GM21619 (cell line): ENCODE results near the gene PEAR1.

ENCODE experiments used
- ATAC-seq: cut with Tn5 transposase; IDR thresholded peaks from one replicate; pipeline ENCODE4 v1.9.1; 2021; ENCODE audit not compliant: unreplicated experiment

The PEAR1 gene

GRCh38 chr1:156899956-156900718 lies 6.6 kb downstream of the PEAR1 start:
- no peak for ATAC-seq

- no peak for ATAC-seq
Measured at GRCh38 chr1:156900896-156901589, 7.5 kb downstream of the PEAR1 start.

GRCh38 chr1:156901590-156901900 lies 8.0 kb downstream of the PEAR1 start:
- no peak for ATAC-seq

GRCh38 chr1:156901966-156902915 lies 8.7 kb downstream of the PEAR1 start:
- ATAC-seq = no peak

GRCh38 chr1:156903328-156904091 lies 10.0 kb downstream of the PEAR1 start:
- no peak for ATAC-seq

GRCh38 chr1:156904187-156904959 lies 10.9 kb downstream of the PEAR1 start:
- no peak for ATAC-seq

GRCh38 chr1:156905176-156905575 lies 11.7 kb downstream of the PEAR1 start:
- ATAC-seq = no peak

GRCh38 chr1:156905651-156906050 lies 12.1 kb downstream of the PEAR1 start:
- ATAC-seq = no peak

GRCh38 chr1:156906206-156906906 lies 12.8 kb downstream of the PEAR1 start:
- no peak for ATAC-seq

- ATAC-seq = no peak
Measured at GRCh38 chr1:156908541-156908940, 15.0 kb downstream of the PEAR1 start.

GRCh38 chr1:156908955-156909354 lies 15.4 kb downstream of the PEAR1 start:
- ATAC-seq = no peak

- ATAC-seq = no peak
Measured at GRCh38 chr1:156909671-156910070, 16.2 kb downstream of the PEAR1 start.

GRCh38 chr1:156910309-156910782 lies 16.8 kb downstream of the PEAR1 start:
- ATAC-seq = no peak

GRCh38 chr1:156911577-156912298 lies 18.2 kb downstream of the PEAR1 start:
- ATAC-seq = no peak

GRCh38 chr1:156912310-156912709 lies 18.8 kb downstream of the PEAR1 start:
- no peak for ATAC-seq

- ATAC-seq = no peak
Measured at GRCh38 chr1:156912861-156913808, 19.6 kb downstream of the PEAR1 start.

- ATAC-seq = no peak
Measured at GRCh38 chr1:156913809-156914387, 20.4 kb downstream of the PEAR1 start.
